Stimulated activated CD8-positive, alpha-beta memory T cell treated with anti-CD3 and anti-CD28 coated beads, Interleukin-12 subunit alpha, Interleukin-12 subunit beta, amount 100 ng/mL, for 1 hour (primary cell): ENCODE measurements around the gene PRR29.
A peak's percentile ranks its signal among the peaks of the same experiment; 100 is the strongest.
"Not testable (repeated sequence)": the region's sequence is repeated elsewhere in the genome, so short reads cannot be mapped to it uniquely, and the experiment has no call there.

Experiments used
- DNase-seq: peaks from one replicate; pipeline ENCODE4 v3.0.0-alpha.2; 2020; ENCODE audit warnings: low read depth

The PRR29 gene

DNA sequence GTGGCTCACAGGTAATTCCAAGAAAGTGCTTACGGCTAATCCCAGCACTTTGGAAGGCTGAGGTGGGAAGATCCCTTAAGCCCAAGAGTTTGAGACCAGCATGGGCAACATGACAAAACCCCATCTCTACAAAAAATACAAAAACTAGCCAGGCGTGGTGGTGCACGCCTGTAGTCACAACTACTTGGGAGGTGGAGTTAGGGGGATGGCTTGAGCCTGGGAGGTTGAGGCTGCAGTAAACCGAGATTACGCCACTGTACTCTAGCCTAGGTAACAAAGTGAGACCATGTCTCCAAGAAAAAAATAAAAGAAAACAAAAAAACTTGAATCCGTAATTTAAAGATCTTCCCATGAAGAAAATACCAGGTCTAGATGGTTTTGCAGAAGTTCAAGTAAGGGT is 17.3 kb downstream of the PRR29 start:
- DNase-seq: no peak

DNA sequence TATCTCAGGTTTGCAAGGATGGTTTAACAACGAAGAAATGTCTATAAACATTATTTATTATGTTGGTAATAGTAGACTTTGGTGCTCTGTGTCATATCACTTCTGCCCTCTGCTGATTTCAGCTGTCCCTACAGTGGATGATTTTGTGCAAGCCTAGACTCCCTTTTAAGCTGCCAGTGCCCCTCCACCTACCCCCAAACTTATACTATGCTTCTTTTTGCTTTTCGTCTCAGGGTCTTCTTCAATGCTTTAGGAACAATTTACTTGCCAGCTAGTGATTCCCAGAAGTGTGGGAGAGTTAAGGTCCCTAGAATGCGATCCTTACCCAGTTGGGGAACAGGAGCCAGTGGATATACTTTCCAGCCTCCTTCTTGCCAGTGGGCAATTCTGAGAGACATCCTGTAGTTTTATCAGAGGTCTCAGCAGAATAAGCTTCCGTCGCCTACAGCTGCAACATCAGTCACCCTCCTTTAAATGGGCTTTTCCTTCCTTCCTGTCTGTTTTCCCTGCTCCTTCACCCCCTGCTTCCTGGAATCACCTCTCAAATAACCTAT is 18.2 kb downstream of the PRR29 start:
- no peak for DNase-seq

- DNase-seq: no peak
Observed at GRCh38 chr17:64016974-64017373, 18.8 kb downstream of the PRR29 start.

DNA sequence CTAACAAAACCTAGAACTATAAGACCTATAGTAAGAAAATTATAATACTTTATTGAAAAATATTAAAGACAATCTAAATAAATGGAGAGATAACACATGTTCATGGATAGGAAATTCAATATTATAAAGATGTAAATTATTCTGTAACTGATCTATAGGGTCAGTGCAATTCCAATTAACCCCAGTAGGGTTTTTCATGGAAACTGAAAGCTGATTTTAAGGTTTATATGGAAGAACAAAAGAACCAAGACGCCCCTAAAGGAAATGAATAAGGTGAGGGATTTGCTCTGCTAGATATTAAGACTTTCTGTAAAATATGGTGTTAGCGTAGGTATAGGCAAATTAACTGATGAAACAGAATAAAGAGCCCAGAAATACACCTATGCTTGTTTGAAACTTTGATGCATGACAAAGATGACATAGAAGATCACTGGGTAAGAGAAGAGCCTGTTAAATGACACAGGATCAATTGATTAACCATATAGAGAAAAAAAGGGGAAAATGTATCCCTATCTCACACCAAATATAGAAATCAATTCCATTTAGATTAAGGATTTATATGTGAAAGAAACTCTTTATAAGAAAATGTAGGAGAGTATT is 19.3 kb downstream of the PRR29 start:
- no peak for DNase-seq

- DNase-seq: not testable (repeated sequence)
Observed at GRCh38 chr17:64019551-64019961, 21.4 kb downstream of the PRR29 start.

DNA sequence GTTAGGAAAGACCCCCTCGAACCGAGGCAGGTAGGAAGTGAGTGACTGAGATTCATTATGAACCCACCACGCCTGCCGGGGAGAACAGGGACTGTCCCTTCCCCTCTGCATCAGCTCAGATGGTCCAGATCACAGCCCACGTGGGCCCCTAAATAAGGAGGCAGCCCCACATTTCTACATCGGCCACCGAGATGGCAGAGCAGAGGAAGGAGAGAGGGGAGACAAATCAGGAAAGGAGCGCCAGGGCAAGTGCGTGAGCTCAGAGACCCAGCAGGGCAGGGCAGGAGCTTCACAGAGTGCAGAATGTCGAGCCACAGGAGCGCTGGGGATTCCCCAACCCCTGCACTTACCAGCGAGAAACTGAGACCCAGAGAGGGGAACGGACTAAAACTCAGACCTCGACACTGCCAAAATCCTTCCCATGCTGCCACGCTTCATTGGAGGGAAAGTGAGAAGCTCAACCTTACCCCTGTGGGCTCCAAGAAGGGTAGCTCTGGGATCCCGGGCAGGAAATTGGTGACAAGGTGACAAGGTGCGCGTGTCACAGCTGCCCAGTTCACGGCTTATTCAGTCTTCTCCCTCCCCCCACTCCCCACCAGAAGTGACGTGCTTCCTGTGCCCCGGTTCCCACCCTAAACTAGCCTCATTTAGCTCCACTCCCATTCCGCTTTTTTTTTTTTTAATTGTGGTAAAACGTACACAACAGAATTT is 22.1 kb downstream of the PRR29 start, which contains the start of gene ICAM2:
Gene ICAM2 (minus strand): TSS at position 578 of the 711 bp plus-strand sequence. CDS start 13,942 bp downstream, outside the sequence.
- DNase-seq: peak; percentile 86

- no peak for DNase-seq
Observed at GRCh38 chr17:64022611-64023063, 24.5 kb downstream of the PRR29 start.

DNA sequence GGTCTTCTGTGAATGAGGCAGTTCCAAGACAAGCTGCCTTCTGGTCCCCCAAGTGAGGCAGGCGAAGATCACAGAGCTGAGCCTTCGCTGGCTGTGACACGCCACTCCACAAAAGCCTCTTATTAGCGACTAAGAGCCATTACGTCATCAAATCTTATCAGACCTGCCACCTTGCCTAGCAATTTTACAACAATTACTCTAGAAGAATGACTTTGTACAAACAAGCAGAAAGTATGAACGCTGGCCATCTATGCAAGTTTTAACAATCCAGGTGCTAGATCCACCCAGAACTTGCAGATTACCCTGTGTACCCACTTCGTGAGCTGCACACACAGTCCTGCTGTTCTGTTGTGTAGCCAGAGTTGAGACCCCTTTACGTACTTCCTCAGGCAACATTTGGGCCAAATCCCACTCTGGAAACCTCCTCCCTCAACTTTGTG is 26.1 kb downstream of the PRR29 start:
- no peak for DNase-seq

DNA sequence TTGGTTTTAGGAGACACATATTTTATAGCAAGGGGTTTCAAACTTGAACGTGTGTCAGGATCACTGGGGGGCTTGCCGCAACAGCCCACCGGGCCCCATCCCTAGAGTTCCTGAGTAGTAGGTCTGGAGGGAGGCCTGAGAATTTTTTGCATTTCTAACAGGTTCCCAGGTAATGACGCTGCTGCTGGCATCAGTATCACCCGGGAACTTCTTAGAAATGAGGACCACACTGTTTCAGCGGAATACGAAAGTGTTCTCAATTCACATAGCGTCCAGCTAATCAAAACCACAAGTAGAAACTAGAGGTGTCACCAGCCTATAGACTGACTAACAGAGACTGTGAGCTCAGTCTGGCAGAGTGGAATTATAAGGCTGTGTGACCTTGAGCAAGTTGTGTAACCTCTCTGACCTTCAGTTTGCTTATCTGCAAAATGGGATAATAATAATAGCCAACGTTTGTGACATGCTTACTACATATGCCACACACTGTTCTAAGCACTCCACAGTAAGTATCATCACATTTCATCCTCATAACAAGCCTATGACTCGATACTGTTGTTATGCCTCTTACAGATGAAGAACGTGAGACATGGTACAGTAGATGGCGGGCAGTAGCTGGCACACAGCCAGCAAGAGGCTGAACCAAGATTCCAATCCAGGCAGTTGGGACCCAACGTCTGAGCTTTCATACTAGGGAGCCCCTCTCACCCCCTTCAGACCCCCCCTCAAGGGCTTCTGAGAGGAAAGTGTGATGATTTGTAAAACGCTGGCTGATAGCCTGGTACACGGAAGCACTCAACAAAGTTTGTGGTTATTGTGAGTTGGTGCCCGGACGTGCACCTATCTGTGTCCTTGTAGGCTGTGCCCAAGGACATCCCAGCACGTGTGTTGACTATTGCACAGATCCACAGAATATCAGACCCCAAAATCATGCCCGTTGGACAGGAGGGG is 26.9 kb downstream of the PRR29 start:
- peak; percentile 30 for DNase-seq

- DNase-seq: peak; percentile 78
Observed at GRCh38 chr17:64025732-64026294, 27.7 kb downstream of the PRR29 start.

DNA sequence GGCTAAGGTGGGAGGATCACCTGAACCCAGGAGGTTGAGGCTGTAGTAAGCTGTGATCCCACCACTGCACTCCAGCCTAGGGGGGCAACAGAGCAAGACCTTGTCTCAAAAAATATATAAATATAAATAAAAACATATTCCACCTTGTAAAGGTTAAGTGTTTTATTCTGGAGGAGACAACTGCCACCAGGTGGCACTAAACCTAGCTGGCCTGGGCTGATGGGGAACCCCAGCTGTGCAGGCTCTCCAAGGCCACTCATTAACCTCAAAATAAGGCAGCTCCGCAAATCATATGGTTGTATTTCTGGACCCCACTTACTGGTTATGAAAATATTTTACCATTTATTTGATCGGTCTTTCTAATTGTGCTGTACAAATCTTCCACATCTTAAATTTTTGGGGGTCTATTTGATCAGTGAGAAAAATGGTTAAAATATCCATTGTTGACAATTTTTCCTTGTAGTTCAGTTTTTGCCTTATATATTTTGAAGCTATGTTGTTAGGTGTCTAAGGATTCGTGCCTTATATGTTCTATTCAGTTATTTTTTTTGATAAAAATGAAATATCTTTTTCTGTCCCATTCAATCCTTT is 30.8 kb downstream of the PRR29 start:
- peak; percentile 69 for DNase-seq

DNA sequence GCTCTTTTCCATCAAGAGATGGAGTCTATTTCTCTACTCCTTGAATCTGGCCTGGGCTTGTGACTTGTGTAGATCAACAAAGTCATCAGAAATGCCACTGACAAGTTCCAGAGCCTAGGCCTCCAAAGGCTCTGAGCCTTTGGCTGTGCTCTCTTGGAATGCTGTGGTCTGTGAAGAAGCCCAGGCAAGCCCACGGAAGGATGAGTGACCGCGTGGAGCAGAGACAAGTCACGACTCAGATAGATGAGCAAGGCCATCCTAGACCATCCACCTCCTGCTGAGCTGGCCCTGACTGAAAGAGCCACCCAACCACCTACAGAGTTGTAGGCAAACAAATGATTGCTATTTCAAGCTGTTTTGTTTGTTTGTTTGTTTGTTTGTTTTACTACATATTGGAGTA is 33.9 kb downstream of the PRR29 start:
- DNase-seq: no peak

DNA sequence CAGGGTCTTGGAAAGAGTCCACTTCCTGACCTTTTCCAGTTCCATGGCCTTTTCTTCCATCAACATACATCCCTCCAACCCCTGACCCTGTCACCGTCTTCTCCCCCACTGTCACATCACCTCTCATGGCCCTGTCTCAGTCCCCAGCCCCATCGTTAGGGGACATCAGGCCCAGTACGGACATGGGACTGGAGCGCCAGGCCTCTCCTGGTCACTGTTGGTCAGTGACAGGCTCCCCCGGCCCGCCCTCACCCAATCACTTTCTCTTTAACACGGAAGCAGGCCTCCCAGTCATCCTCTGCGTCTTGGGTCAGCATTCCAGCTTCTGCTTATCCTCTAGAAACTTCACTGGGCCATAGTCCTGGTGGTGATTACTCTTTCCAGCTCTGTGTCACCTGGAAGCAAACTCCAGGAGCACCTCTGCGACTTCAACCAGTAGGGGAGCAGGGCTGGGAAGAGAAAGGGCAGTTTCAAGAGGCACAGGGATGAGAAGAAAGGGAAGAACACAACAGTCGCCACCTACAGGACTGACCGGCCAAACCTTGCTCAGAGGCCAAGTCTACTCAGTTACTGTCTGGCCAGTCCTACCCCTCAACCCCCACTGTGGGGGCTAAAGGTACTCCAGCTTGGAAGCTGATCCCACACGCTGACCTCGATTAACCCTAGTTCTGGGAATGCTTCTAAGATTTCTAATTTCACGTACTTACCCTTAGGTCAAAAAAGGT is 38.2 kb downstream of the PRR29 start:
- DNase-seq: no peak

GRCh38 chr17:64037180-64037579 is 39.0 kb downstream of the PRR29 start:
- DNase-seq: no peak

GRCh38 chr17:64037802-64038201 is 39.7 kb downstream of the PRR29 start:
- no peak for DNase-seq

DNA sequence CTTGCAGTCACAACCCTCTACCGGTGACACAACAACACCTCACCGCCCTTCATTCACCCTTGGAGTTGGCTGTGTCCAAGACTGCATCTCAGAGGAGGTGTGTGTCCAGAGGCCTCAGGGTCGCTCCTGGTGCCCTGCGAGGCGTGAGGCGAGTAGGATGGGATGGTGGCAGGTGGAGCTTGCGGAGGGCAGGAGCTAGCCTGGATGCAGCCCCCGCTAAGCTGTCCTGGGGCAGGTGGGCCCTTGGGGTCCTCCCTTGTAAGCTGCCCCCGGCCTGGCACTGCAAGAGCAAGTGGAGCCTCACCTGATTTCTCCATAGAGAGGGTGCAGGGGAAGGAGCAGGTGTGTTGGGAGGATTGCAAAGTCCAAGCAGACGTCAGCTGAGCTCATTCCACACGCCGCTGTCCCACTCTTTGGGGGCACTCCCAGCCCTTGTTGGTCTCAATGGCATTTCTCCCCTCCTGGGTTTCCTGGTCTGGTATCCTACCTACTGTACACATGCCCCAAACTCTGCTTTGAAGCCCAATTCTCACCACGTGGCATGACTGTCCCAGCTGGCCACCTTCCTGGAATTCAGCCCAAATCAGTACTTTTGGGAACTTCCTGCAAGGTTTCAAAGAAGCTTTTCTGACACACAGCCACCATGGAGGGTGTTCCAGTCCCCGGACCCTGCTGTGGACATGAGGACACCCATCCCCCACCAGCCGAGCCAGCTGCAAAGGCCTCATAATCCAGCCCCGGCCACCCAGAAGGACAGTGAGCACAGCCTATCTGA is 40.4 kb downstream of the PRR29 start:
- no peak for DNase-seq

DNA sequence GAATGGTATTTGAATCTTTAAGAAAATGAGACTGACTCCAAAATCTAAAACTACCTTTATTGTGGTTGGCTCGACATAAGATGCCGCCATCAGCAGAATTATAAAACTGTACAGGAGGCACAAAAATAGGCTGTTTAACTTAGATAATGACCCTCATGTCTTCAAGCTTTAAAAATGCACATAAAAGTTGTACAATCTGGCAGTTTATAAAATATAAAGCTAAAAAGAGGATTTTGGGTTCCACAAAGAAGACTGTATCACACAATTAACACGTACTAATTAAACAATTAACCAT is 40.9 kb downstream of the PRR29 start:
- DNase-seq: no peak

DNA sequence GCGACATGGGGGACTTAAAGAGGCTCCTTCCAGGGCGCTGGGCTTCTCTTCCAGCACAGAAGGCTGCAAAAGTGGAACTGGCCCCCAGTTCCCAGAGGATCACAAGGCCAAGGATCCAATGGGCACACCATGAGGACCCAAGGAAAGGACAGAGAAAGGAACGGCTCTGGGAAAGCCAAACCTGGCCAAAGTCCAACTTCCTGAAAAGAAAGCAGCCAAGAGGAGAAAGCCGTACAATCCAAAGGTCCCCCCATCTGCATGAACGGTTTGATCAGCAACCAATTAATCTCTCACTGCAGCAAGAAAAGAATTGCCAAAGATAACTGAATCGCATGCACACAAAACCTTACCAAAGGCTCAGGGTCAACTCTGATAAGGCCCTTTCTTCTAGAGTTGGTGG is 42.1 kb downstream of the PRR29 start:
- DNase-seq: no peak

DNA sequence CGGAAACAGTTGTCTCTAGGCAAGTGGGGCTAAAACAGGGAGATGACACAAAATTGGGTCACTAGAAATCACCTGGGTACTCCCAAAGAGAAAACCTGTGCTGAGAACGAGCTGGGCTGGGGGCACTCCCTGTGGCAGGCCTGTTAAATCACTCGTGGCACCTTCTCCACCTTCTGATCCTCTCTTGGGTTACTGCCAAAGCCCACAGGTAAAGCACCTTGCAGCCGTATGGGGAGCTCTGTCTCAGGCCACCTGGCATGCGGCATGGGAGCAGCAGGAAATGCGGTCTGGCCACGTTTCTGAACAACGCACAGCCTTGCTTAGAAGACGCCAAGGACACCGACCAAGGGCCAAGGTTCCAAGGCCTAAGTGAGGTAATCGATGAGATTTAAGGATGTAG is 43.8 kb downstream of the PRR29 start:
- no peak for DNase-seq
